Natural killer cell (primary cell): Measurements from ENCODE around the gene TCAF1. TPM values are rescaled to one million over a fixed set of nuclear protein-coding genes. Genes with fewer than 3 reads are reported as not detected.

Source experiments
- ATAC-seq, 3 donors: fragments of 150-1000 bp in 2 of 3; fragments of 200-7000 bp in 1 of 3; cut with Tn5 transposase; 1 replicate in 1 of 3; 2 replicates in 2 of 3; pipeline ENCODE4 v1.10.0; 2021; ENCODE audit warnings: mild to moderate bottlenecking in 2 of 3, moderate library complexity in 2 of 3
- DNase-seq, 2 donors: peaks; one replicate each; pipeline versions ENCODE4 v3.0.0 to v3.0.0-alpha.2; 2013 to 2021; ENCODE audit warnings: mixed read lengths in 1 of 2
- H3K27ac ChIP-seq: one replicate; pipeline ENCODE4 v1.5.1; 2013; ENCODE audit warnings: mild to moderate bottlenecking, low read length
- H3K27me3 ChIP-seq: one replicate; pipeline ENCODE4 v1.6.1; 2013; ENCODE audit warnings: low read length; ENCODE audit not compliant: control insufficient read depth, insufficient read depth
- H3K36me3 ChIP-seq: one replicate; pipeline ENCODE4 v1.6.1; 2013; ENCODE audit warnings: low read length; ENCODE audit not compliant: control insufficient read depth, insufficient read depth
- H3K4me1 ChIP-seq: one replicate; pipeline ENCODE4 v1.6.1; 2013; ENCODE audit warnings: low read length; ENCODE audit not compliant: control insufficient read depth, insufficient read depth
- H3K4me3 ChIP-seq: one replicate; pipeline ENCODE4 v1.5.1; 2013; ENCODE audit warnings: low read length
- H3K9me3 ChIP-seq: one replicate; pipeline ENCODE4 v1.6.1; 2013; ENCODE audit warnings: low read length; ENCODE audit not compliant: control insufficient read depth, insufficient read depth
- H3K27ac Mint-ChIP-seq, 2 donors: one replicate each; pipeline ENCODE4 v1.8.0; 2022; ENCODE audit warnings: mild to moderate bottlenecking in 2 of 2, mixed read lengths in 2 of 2, moderate library complexity in 1 of 2
- H3K27me3 Mint-ChIP-seq, 2 donors: one replicate each; pipeline ENCODE4 v1.8.0; 2022; ENCODE audit warnings: low read depth in 2 of 2, mixed read lengths in 2 of 2
- H3K36me3 Mint-ChIP-seq: one replicate; pipeline ENCODE4 v1.8.0; 2022; ENCODE audit warnings: mixed read lengths
- H3K4me1 Mint-ChIP-seq, 2 donors: one replicate each; pipeline ENCODE4 v1.8.0; 2022; ENCODE audit warnings: mixed read lengths in 2 of 2
- H3K4me3 Mint-ChIP-seq: one replicate; pipeline ENCODE4 v1.8.0; 2022; ENCODE audit warnings: mild to moderate bottlenecking, moderate library complexity, mixed read lengths
- H3K9me3 Mint-ChIP-seq, 2 donors: one replicate each; pipeline ENCODE4 v1.8.0; 2022; ENCODE audit warnings: mixed read lengths in 2 of 2
- CTCF ChIP-seq: fragments of 200-600 bp; IDR thresholded peaks from one replicate; pipeline ENCODE4 v1.8.0; 2022; ENCODE audit warnings: antibody characterized with exemption
- WGBS: methylation state at CpG from one replicate; pipeline ENCODE4 v1.1.7; 2013; ENCODE audit warnings: missing lambda C conversion rate; ENCODE audit not compliant: insufficient coverage; 5-methylcytosine and 5-hydroxymethylcytosine counted together
- intact Hi-C: fragments of 100-400 bp; cut with micrococcal nuclease; formaldehyde crosslinking; loops from one replicate; pipeline ENCODE4 v1.14.2; 2022
- total RNA-seq, 4 donors: library from RNA; stranded (reverse); fragments of 120-200 nt in 1 of 4; gene quantifications; one replicate each; pipeline versions ENCODE4 v1.2.3 to v1.2.4, GENCODE V29; 2013 to 2022

TCAF1 gene
- total RNA-seq, 3 donors from 2014 or later (not counting 1 experiment from before 2014, with no cell fraction given): 12.7 to 24.5 (median 18.8) TPM

DNA sequence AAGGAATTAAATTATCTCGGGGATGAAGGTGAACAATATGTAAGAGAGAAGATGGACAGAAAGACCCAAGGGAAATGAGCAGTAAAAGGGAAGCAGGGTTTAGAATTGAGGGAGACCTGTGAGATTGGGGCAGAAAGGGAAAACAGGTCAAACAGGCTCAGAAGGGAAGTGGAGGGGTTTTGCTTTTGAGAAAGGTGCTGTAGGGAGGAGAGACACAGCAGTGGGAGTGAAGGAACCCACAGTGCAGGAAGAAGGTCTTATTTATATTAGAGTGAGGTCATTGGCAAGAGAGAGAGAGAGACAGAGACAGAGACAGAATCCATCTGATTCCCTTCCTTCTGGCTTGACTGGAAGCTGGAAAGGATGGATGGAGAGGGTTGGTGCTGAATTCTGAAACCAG is 3.5 kb upstream of the TCAF1 start:
- H3K4me1 Mint-ChIP-seq: peaks cover 12 to 18% of the 10 kb centered on the region in 2 donors
- peaks cover 13 to 15% of the 10 kb centered on the region in 2 donors for H3K27me3 Mint-ChIP-seq
- peaks cover 12% of the 10 kb centered on the region for H3K4me1 ChIP-seq
- H3K4me3 Mint-ChIP-seq: no peak overlapping the region
- no peaks in the 10 kb centered on the region for H3K27me3 ChIP-seq
- no peaks in the 10 kb centered on the region for H3K36me3 ChIP-seq
- intact Hi-C loops: no loop called here
- no peak for DNase-seq
- 92% methylated on average over 1 of the region's 1 CpG for WGBS
- TF ChIP-seq CTCF: no peak
- no peaks in the 10 kb centered on the region for H3K36me3 Mint-ChIP-seq
- no peak overlapping the region for H3K4me3 ChIP-seq
- no peaks in the 10 kb centered on the region for H3K9me3 ChIP-seq
- H3K9me3 Mint-ChIP-seq: no peaks in the 10 kb centered on the region
- H3K27ac ChIP-seq: no peak overlapping the region
- no peak overlapping the region for H3K27ac Mint-ChIP-seq
- ATAC-seq: no peak

GRCh38 chr7:143902332-143902899 is 440 bp upstream of the TCAF1 start:
- Histone ChIP-seq H3K27me3 (no peaks in the 10 kb centered on the region), H3K27ac (peak overlapping the region; percentile 78), H3K9me3 (no peaks in the 10 kb centered on the region), H3K4me3 (peak overlapping the region; percentile 94), H3K4me1 (peaks cover 12% of the 10 kb centered on the region), H3K36me3 (no peaks in the 10 kb centered on the region)
- H3K36me3 Mint-ChIP-seq: no peaks in the 10 kb centered on the region
- DNase-seq (peak in 1 of 2 donors; percentile 17), ATAC-seq (no peak)
- intact Hi-C loops: no loop called here
- H3K27me3 Mint-ChIP-seq: peaks cover 0 to 6% of the 10 kb centered on the region in 2 donors
- H3K4me1 Mint-ChIP-seq: peaks cover 24 to 25% of the 10 kb centered on the region in 2 donors
- H3K4me3 Mint-ChIP-seq: peak overlapping the region; percentile 95
- WGBS: 87% methylated on average over 10 of the region's 14 CpGs
- no peak for TF ChIP-seq CTCF
- H3K9me3 Mint-ChIP-seq: no peaks in the 10 kb centered on the region
- peak overlapping the region; percentile 84 to 89 for H3K27ac Mint-ChIP-seq

DNA sequence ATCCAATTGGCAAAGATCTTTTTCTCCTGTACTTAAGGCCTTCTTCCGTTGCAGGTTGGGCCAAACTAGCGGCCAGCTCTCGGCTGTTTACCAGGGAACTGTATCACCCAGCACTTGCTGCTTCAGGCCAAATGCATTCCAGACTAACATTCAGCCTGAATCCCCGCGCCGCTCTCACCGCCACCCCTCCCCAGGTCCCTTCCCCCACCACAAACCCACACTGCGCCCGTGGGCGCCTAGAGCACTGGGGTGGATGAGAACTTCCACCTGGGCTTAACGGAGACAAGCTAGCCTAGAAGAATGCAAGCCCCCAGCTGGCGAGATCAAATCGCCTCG is 676 bp downstream of the TCAF1 start:
- peaks cover 24 to 25% of the 10 kb centered on the region in 2 donors for H3K4me1 Mint-ChIP-seq
- TF ChIP-seq CTCF: no peak
- no peaks in the 10 kb centered on the region for H3K36me3 Mint-ChIP-seq
- H3K9me3 Mint-ChIP-seq: no peaks in the 10 kb centered on the region
- no peaks in the 10 kb centered on the region for H3K36me3 ChIP-seq
- peak overlapping the region; percentile 84 to 89 for H3K27ac Mint-ChIP-seq
- DNase-seq: peak in 1 of 2 donors; percentile 21
- H3K27ac ChIP-seq: peak overlapping the region; percentile 78
- H3K9me3 ChIP-seq: no peaks in the 10 kb centered on the region
- 4% methylated on average over 14 of the region's 14 CpGs for WGBS
- H3K27me3 Mint-ChIP-seq: peaks cover 0 to 4% of the 10 kb centered on the region in 2 donors
- ATAC-seq: no peak
- H3K4me3 ChIP-seq: peak overlapping the region; percentile 94
- intact Hi-C loops: no loop called here
- peaks cover 12% of the 10 kb centered on the region for H3K4me1 ChIP-seq
- no peaks in the 10 kb centered on the region for H3K27me3 ChIP-seq
- H3K4me3 Mint-ChIP-seq: peak overlapping the region; percentile 95

DNA sequence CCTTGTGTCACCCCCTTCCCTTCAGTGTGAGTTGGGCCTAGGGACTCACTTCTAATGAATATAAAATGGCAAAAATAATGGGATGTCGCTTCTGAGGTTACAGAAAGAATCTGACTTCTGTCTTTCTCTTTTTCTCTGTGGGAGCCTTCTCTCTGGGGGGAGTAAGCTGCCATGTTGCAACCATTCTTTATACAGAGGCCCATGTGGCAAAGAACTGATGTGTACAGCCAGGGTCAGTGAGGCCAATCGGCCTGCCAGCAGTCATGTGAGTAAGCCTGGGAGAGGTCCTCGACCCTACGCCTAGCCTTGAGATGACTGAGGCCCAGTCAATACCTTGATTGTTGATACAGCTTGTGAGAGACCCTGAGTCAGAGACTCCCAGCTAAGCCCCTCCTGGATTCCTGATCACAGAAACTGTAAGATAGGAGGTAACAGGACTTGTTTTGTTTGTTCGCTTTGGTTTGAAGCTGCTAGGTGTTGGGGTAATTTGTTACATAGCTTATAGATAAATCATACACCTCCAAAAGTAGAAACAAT is 1.7 kb downstream of the TCAF1 start:
- peak overlapping the region; percentile 95 for H3K4me3 Mint-ChIP-seq
- DNase-seq: no peak

More for the DNA sequence above, 1.7 kb downstream of the TCAF1 start:
- no peak for TF ChIP-seq CTCF
- Histone ChIP-seq H3K4me1 (peaks cover 12% of the 10 kb centered on the region), H3K27me3 (no peaks in the 10 kb centered on the region), H3K4me3 (no peak overlapping the region), H3K27ac (no peak overlapping the region), H3K9me3 (no peaks in the 10 kb centered on the region), H3K36me3 (no peaks in the 10 kb centered on the region)
- no peaks in the 10 kb centered on the region for H3K36me3 Mint-ChIP-seq
- peaks cover 0 to 1% of the 10 kb centered on the region in 2 donors for H3K27me3 Mint-ChIP-seq
- intact Hi-C loops: no loop called here
- peak overlapping the region; percentile 84 to 89 for H3K27ac Mint-ChIP-seq
- no peak for ATAC-seq
- 90% methylated on average over 4 of the region's 5 CpGs for WGBS
- H3K9me3 Mint-ChIP-seq: no peaks in the 10 kb centered on the region
- H3K4me1 Mint-ChIP-seq: peaks cover 24 to 25% of the 10 kb centered on the region in 2 donors
